H1 (cell line): ENCODE results near the gene STIMATE. TPM values are rescaled to one million over a fixed set of nuclear protein-coding genes. Genes with fewer than 3 reads are reported as not detected.

ENCODE experiments used
- CTCF ChIA-PET: fragments of 300-600 bp; sonication (Branson Sonifier 250); formaldehyde crosslinking; loops from one replicate; lab custom pipeline; 2021; ENCODE audit not compliant: partially characterized antibody; lab: Charles Lee
- POLR2A ChIA-PET: fragments of 300-600 bp; sonication (Branson Sonifier 250); formaldehyde crosslinking; loops from one replicate; lab custom pipeline; 2021; ENCODE audit warnings: inconsistent platforms; ENCODE audit not compliant: partially characterized antibody; lab: Charles Lee
- DNase-seq, 2 experiments: peaks; one replicate each; pipeline versions ENCODE4 v3.0.0 to v3.0.0-alpha.2; 2010 to 2022; ENCODE audit warnings: low spot score in 2 of 2, low read depth in 1 of 2, mixed read lengths in 1 of 2
- FAIRE-seq: peaks from 2 replicates; lab custom pipeline; 2011; peaks lifted over from hg19 to GRCh38; lab: Jason Lieb, UNC
- H2AFZ ChIP-seq: 2 replicates; pipeline ENCODE4 v1.8.1; 2012; ENCODE audit warnings: low read length, inconsistent platforms
- H2AK5ac ChIP-seq: 2 replicates; pipeline ENCODE4 v1.6.1; 2013; ENCODE audit warnings: low read depth, low read length
- H2BK120ac ChIP-seq: replicated peaks from 2 replicates; pipeline ENCODE3; 2013; ENCODE audit warnings: low read depth, low read length, inconsistent platforms
- H2BK12ac ChIP-seq: 2 replicates; pipeline ENCODE4 v1.6.1; 2013; ENCODE audit warnings: low read depth, low read length
- H2BK15ac ChIP-seq: 2 replicates; pipeline ENCODE4 v1.6.1; 2013; ENCODE audit warnings: low read length
- H2BK20ac ChIP-seq: 2 replicates; pipeline ENCODE4 v1.6.1; 2013; ENCODE audit warnings: low read length
- H2BK5ac ChIP-seq: 2 replicates; pipeline ENCODE4 v1.6.1; 2013; ENCODE audit warnings: low read depth, low read length
- H3K14ac ChIP-seq: 2 replicates; pipeline ENCODE4 v1.6.1; 2013; ENCODE audit warnings: inconsistent platforms; ENCODE audit not compliant: insufficient read length
- H3K18ac ChIP-seq: 2 replicates; pipeline ENCODE4 v1.6.1; 2013; ENCODE audit warnings: low read length; ENCODE audit errors: extremely low read depth
- H3K23ac ChIP-seq: 2 replicates; pipeline ENCODE4 v1.6.1; 2013; ENCODE audit warnings: inconsistent platforms; ENCODE audit not compliant: insufficient read length
- H3K23me2 ChIP-seq: 2 replicates; pipeline ENCODE4 v1.6.1; 2013; ENCODE audit warnings: low read depth, low read length
- H3K27ac ChIP-seq: 2 replicates; pipeline ENCODE4 v1.6.1; 2011; ENCODE audit warnings: low read depth, low read length, inconsistent platforms
- H3K27me3 ChIP-seq, 4 experiments: replicated peaks in 1 of 4; 1 replicate in 1 of 4; 2 replicates in 3 of 4; pipeline versions ENCODE4 v1.6.1 to v1.8.1; 2011 to 2013; ENCODE audit warnings: low read length in 3 of 4, mild to moderate bottlenecking in 3 of 4, inconsistent platforms in 2 of 4, mixed read lengths in 2 of 4, moderate library complexity in 1 of 4; ENCODE audit not compliant: control insufficient read depth in 3 of 4, insufficient read depth in 3 of 4; ENCODE audit errors: extremely low read depth in 1 of 4
- H3K36me3 ChIP-seq, 4 experiments: 2 replicates each; pipeline versions ENCODE4 v1.6.1 to v1.8.1; 2011 to 2013; ENCODE audit warnings: mild to moderate bottlenecking in 4 of 4, low read length in 3 of 4, moderate library complexity in 2 of 4, control low read depth in 1 of 4, inconsistent platforms in 1 of 4; ENCODE audit not compliant: insufficient read depth in 4 of 4, control insufficient read depth in 2 of 4
- H3K4ac ChIP-seq: replicated peaks from 2 replicates; pipeline ENCODE3; 2013; ENCODE audit warnings: low read length, low read depth, mixed read lengths, inconsistent platforms; ENCODE audit not compliant: insufficient read length
- H3K4me1 ChIP-seq, 4 experiments: replicated peaks in 1 of 4; 1 replicate in 1 of 4; 2 replicates in 3 of 4; pipeline versions ENCODE4 v1.6.1 to v1.8.1; 2011 to 2013; ENCODE audit warnings: low read length in 3 of 4, inconsistent platforms in 2 of 4, mixed read lengths in 1 of 4; ENCODE audit not compliant: insufficient read depth in 4 of 4, control insufficient read depth in 3 of 4
- H3K4me2 ChIP-seq, 2 experiments: 2 replicates each; pipeline versions ENCODE4 v1.6.1 to v1.8.1; 2011 to 2013; ENCODE audit warnings: low read depth in 2 of 2, low read length in 2 of 2, control low read depth in 1 of 2, inconsistent platforms in 1 of 2, mild to moderate bottlenecking in 1 of 2; ENCODE audit not compliant: insufficient read depth in 1 of 2
- H3K4me3 ChIP-seq, 4 experiments: fragments of 200-600, 300-600 bp in 1 of 4; sonication (generic), shearing (Covaris generic), sonication (Bioruptor Twin) in 1 of 4; 2 replicates each; pipeline versions ENCODE4 v1.5.1 to v1.8.1; 2011 to 2016; ENCODE audit warnings: low read length in 4 of 4, low read depth in 3 of 4, control low read depth in 2 of 4, inconsistent platforms in 2 of 4, mild to moderate bottlenecking in 2 of 4, mixed read lengths in 1 of 4, moderate library complexity in 1 of 4; ENCODE audit not compliant: insufficient read depth in 2 of 4; ENCODE audit errors: extremely low read depth in 1 of 4
- H3K56ac ChIP-seq: replicated peaks from 2 replicates; pipeline ENCODE3; 2013; ENCODE audit warnings: low read depth, mild to moderate bottlenecking, mixed read lengths, low read length, inconsistent platforms; ENCODE audit not compliant: insufficient read length
- H3K79me1 ChIP-seq: 2 replicates; pipeline ENCODE4 v1.6.1; 2013; ENCODE audit warnings: low read depth, low read length, control low read depth
- H3K79me2 ChIP-seq, 2 experiments: 2 replicates each; pipeline versions ENCODE4 v1.6.1 to v1.8.1; 2012 to 2013; ENCODE audit warnings: low read length in 2 of 2, mild to moderate bottlenecking in 2 of 2, inconsistent platforms in 1 of 2; ENCODE audit not compliant: insufficient read depth in 2 of 2, control insufficient read depth in 1 of 2
- H3K9ac ChIP-seq, 4 experiments: replicated peaks in 1 of 4; 1 replicate in 1 of 4; 2 replicates in 3 of 4; pipeline versions ENCODE4 v1.6.1 to v1.8.1; 2011 to 2013; ENCODE audit warnings: low read depth in 3 of 4, low read length in 3 of 4, control low read depth in 2 of 4, mild to moderate bottlenecking in 2 of 4, moderate library complexity in 2 of 4, inconsistent platforms in 1 of 4; ENCODE audit errors: extremely low read depth in 1 of 4
- H3K9me3 ChIP-seq, 2 experiments: 2 replicates each; pipeline versions ENCODE4 v1.6.1 to v1.8.1; 2012 to 2013; ENCODE audit warnings: mild to moderate bottlenecking in 2 of 2, moderate library complexity in 2 of 2, control low read depth in 1 of 2, inconsistent platforms in 1 of 2, low read depth in 1 of 2, low read length in 1 of 2, mixed read lengths in 1 of 2; ENCODE audit not compliant: insufficient read depth in 2 of 2
- H4K20me1 ChIP-seq, 2 experiments: replicated peaks in 1 of 2; 2 replicates each; pipeline versions ENCODE3 to v1.8.1; 2011 to 2013; ENCODE audit warnings: inconsistent platforms in 2 of 2, low read length in 2 of 2, mild to moderate bottlenecking in 1 of 2; ENCODE audit not compliant: insufficient read depth in 2 of 2, control insufficient read depth in 1 of 2
- H4K5ac ChIP-seq: 2 replicates; pipeline ENCODE4 v1.6.1; 2013; ENCODE audit warnings: low read length, low read depth, mixed read lengths, inconsistent platforms; ENCODE audit not compliant: insufficient read length
- H4K8ac ChIP-seq: 2 replicates; pipeline ENCODE4 v1.8.0; 2013; ENCODE audit warnings: mild to moderate bottlenecking, moderate library complexity, low read length, inconsistent platforms; ENCODE audit not compliant: insufficient read depth; ENCODE audit errors: extremely low read depth
- H4K91ac ChIP-seq: replicated peaks from 2 replicates; pipeline ENCODE3; 2013; ENCODE audit warnings: low read length, mixed read lengths, inconsistent platforms; ENCODE audit not compliant: insufficient read length
- WGBS, 2 experiments: shearing (Covaris generic) in 1 of 2; methylation state at CpG; one replicate each; pipeline versions ENCODE4 v1.1.6 to v1.1.7; 2013 to 2015; ENCODE audit warnings: low lambda C conversion rate in 2 of 2, mixed read lengths in 2 of 2, inconsistent platforms in 1 of 2, low coverage in 1 of 2, missing lambda C conversion rate in 1 of 2; ENCODE audit not compliant: insufficient replicate concordance in 2 of 2, insufficient coverage in 1 of 2, insufficient read length in 1 of 2; ENCODE audit errors: extremely low coverage in 1 of 2, missing lambda C conversion rate in 1 of 2; 5-methylcytosine and 5-hydroxymethylcytosine counted together
- polyA plus RNA-seq, 7 experiments: library from polyadenylated mRNA; depleted of rRNA in 3 of 7; stranded (reverse) in 5 of 7; unstranded in 2 of 7; fragments of >200 nt in 5 of 7; fragments of 200-250 nt in 2 of 7; gene quantifications; 1 replicate in 5 of 7; 2 replicates in 1 of 7; 4 replicates in 1 of 7; pipeline versions ENCODE4 v1.2.1 to v1.2.3, GENCODE V29; 2011 to 2013; ENCODE audit warnings: missing spikeins in 2 of 7, mixed read lengths in 2 of 7
- total RNA-seq: library from RNA; stranded (reverse); fragmentation: NEBNext Ultra II Directional; extraction: Animal tissue kit (Norgen Biotek cat#: 25700); gene quantifications from 2 replicates; pipeline ENCODE4 v1.2.1, GENCODE V29; 2021
- TF ChIP-seq, protein P1 (sequence below): IDR thresholded peaks from 2 replicates; pipeline ENCODE4 v1.6.1; 2011; ENCODE audit warnings: low read depth, mild to moderate bottlenecking, low read length; ENCODE audit not compliant: insufficient read depth
- TF ChIP-seq, protein P2 (sequence below), 3 experiments: IDR thresholded peaks; 1 replicate in 2 of 3; 2 replicates in 1 of 3; pipeline versions ENCODE4 v1.5.1 to v1.6.1; 2011; ENCODE audit warnings: low read length in 3 of 3, mild to moderate bottlenecking in 3 of 3, inconsistent platforms in 2 of 3, low read depth in 1 of 3, moderate library complexity in 1 of 3; ENCODE audit not compliant: insufficient read depth in 1 of 3; ENCODE audit errors: control extremely low read depth in 1 of 3

Gene STIMATE
- total and polyA plus RNA-seq, 2 of the 8 experiments (the other 6 are each of a cell fraction or from before 2014, with no cell fraction given), result 17.5 to 22.1 TPM

DNA sequence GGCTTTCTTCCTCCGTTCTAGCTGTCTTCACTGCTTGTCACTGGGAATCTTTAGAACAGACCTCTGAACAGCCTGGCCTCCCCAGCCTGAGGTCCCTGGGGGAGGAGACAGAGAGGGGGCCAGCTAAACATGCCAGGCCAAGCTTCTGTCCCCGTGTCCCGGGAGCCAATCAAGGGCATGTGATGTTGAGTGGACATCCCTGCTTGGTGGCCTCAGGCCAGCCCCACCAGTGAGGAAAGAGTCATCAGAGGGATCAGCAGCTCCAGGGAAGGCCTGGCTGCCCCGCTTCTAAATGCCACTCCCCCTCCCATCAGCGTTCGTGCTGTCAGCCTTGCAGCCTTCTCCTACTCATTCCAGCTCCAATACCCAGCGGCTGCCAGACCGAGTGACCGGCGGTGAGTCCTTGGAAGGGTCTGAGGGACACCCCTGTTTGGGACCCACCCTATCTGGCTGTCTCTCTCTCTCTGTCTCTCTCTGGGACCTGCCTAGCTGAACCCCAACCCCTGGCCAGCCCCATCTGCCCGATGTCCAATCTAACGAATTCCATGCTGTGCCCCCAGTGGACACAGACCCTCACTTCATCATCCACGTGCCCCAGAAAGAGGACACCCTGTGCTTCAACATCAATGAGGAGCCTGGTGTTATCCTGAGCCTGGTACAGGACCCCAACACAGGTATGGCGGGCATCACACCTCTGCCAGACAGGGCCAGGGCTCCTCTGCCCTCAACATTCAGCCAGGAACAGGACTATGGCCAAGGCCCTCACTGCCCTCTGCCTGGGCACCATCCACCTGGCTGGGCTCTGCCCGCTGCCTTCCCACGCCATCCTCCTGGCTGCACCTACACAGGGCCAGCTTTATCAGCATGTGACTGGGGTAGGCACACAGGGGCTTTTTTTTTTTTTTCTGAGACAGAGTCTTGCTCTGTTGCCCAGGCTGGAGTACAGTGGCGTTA lies 109.4 kb downstream of the STIMATE start:
- no peak overlapping the region for H3K4me2 ChIP-seq
- no peak overlapping the region for H4K91ac ChIP-seq
- H2AK5ac ChIP-seq, result no peak overlapping the region
- DNase-seq (no peak), FAIRE-seq (no peak)
- H3K18ac ChIP-seq, result no peak overlapping the region
- no peaks in the 10 kb centered on the region for H3K27me3 ChIP-seq
- no peak overlapping the region for H4K8ac ChIP-seq
- no peak overlapping the region for H3K4me3 ChIP-seq
- WGBS, 2 experiments, result 87% methylated on average over 13 of the region's 17 CpGs; no CpG with 5 or more reads in 1 of the 2 experiments
- H3K36me3 ChIP-seq, result no peaks in the 10 kb centered on the region
- no peak overlapping the region for H2BK120ac ChIP-seq
- no peak overlapping the region for H3K4ac ChIP-seq
- no peaks in the 10 kb centered on the region for H3K79me2 ChIP-seq
- TF ChIP-seq, protein P1, sequence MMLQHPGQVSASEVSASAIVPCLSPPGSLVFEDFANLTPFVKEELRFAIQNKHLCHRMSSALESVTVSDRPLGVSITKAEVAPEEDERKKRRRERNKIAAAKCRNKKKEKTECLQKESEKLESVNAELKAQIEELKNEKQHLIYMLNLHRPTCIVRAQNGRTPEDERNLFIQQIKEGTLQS, result no peak
- TF ChIP-seq, protein P2, sequence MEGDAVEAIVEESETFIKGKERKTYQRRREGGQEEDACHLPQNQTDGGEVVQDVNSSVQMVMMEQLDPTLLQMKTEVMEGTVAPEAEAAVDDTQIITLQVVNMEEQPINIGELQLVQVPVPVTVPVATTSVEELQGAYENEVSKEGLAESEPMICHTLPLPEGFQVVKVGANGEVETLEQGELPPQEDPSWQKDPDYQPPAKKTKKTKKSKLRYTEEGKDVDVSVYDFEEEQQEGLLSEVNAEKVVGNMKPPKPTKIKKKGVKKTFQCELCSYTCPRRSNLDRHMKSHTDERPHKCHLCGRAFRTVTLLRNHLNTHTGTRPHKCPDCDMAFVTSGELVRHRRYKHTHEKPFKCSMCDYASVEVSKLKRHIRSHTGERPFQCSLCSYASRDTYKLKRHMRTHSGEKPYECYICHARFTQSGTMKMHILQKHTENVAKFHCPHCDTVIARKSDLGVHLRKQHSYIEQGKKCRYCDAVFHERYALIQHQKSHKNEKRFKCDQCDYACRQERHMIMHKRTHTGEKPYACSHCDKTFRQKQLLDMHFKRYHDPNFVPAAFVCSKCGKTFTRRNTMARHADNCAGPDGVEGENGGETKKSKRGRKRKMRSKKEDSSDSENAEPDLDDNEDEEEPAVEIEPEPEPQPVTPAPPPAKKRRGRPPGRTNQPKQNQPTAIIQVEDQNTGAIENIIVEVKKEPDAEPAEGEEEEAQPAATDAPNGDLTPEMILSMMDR (IDR thresholded peaks at IDR 0.05; ENCODE audit: control extremely low read depth in 1 of 3, insufficient read depth in 1 of 3, low read depth in 1 of 3, low read length in 3 of 3), result peak in 1 of 3 experiments; percentile 25; a peak in 1 of 4 replicates
- ChIA-PET POLR2A (interaction anchor here (1.1 to 1.5 kb wide), 2 partner anchors 10 to 11 kb away, joined by 4 read pairs; no protein-coding TSS in a partner anchor), CTCF (interaction anchor here (0.8 to 3.2 kb wide), 9 partner anchors 9 to 127 kb away, joined by 3 to 26 read pairs (median 3); no protein-coding TSS in a partner anchor)
- no peaks in the 10 kb centered on the region for H3K23me2 ChIP-seq
- H3K79me1 ChIP-seq, result no peaks in the 10 kb centered on the region
- H3K23ac ChIP-seq, result no peak overlapping the region
- no peak overlapping the region for H3K27ac ChIP-seq
- H2AFZ ChIP-seq, result no peak overlapping the region
- no peak overlapping the region for H2BK20ac ChIP-seq
- no peak overlapping the region for H2BK15ac ChIP-seq
- H4K20me1 ChIP-seq, result peaks cover 0 to 3% of the 10 kb centered on the region in 2 experiments
- H2BK5ac ChIP-seq, result no peak overlapping the region
- no peak overlapping the region; the same call in 1 of the 2 replicates for H2BK12ac ChIP-seq
- H3K4me1 ChIP-seq, result no peaks in the 10 kb centered on the region
- no peak overlapping the region for H4K5ac ChIP-seq
- no peak overlapping the region for H3K9ac ChIP-seq
- no peak overlapping the region for H3K56ac ChIP-seq
- no peak overlapping the region for H3K14ac ChIP-seq
- H3K9me3 ChIP-seq, result no peaks in the 10 kb centered on the region
